ENCODE measurements around the gene ALOX5.

Gene ALOX5

DNA sequence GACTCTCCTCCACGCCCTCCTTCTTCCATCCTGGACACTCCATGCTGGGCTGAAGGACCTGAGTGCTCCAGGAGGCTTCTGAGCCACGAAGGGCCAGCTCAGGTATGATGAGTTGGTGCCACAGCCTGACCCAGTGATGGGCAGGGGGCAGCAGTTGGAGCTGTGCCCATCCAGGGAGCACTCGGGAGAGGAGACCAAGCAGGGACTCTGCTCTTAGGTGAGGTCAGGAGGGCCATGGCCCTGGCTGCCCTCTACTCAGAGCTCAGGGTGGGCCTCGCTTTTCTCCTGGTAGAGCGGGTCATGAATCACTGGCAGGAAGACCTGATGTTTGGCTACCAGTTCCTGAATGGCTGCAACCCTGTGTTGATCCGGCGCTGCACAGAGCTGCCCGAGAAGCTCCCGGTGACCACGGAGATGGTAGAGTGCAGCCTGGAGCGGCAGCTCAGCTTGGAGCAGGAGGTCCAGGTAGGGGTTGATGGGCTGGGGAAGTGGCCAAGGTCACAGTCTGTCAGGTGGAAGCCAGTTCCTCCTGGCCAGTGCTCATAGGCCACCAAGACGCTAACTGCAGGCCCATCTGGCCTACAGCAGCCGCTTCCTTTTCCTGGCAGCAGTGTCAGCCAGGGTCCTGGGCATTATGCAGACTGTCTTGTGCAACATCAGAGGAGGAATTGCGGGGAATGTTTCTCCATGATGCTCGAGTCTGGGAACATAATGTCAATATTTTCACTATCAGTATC is 50.8 kb downstream of the ALOX5 start:
- no peak for DNase-seq (ENCODE audit: low read depth)

DNA sequence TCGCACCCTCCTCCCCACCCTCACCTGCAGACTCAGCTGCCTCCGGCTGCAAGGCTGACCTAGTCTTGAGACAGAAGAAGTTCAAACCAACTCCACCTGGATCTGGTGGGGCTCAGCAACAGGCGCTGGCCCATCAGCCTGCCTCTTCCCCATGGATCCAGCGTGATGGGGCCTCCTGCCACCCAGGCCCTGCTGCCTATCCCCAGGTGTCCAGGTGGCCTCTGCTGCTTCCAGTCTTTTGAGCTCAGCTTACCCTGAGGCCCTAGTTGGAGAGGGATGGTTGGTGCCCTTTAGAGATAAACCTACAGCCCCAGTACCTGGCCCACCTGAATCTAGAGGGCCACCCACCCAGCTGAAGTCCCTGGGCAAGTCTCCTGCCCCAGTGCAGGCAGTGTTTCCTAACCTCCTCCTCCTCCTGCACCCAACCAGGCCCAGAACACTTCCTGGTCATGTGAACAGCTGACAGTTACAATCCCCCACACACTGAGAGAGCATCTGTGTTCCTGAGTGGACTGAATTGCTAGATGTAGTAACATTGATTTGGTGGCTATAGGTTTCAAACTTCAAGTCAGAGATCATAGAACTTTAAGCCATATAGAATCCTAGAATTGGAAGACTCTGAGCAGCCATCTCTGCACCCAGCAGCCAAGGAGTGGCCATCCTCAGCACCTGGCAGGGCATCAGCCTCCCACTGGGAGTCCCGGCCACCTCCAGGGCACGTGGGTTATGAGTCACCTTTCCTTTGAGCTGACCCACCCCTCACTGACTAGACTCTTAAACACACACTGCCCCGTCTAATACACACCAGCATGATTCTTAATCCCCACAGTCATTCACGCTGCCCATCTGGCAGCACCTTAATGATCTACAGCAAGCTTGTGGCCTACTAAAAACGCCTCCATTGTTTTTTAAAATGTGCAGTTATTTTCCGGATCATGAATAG is 51.9 kb downstream of the ALOX5 start:
- no peak for DNase-seq (ENCODE audit: low read depth)

GRCh38 chr10:45427262-45427969 is 53.4 kb downstream of the ALOX5 start:
- no peak for DNase-seq (ENCODE audit: low read depth)

DNA sequence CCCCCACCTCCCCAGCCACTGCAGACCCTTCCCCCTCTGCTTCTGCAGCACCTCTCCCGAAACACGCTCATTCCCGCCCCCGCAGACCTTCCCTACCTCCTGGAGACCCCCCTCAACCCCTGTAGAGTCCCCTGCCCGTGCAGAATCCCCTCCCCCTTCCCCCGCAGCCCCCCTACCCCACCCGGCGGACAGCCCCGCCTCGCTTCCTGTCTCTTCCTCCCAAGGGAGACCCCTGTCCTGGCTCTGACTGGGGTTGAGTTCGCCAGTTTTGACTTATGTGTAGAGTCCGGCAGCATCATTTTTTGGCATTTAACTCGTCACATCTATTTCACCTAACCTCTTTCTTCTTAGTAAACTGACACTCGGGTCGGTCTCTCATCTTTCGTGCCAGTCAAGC is 54.0 kb downstream of the ALOX5 start:
- no peak for DNase-seq (ENCODE audit: low read depth)

GRCh38 chr10:45428611-45429510 is 54.8 kb downstream of the ALOX5 start:
- DNase-seq (ENCODE audit: low read depth) = no peak

- no peak for DNase-seq (ENCODE audit: low read depth)
Observed at GRCh38 chr10:45429790-45430189, 55.8 kb downstream of the ALOX5 start.

DNA sequence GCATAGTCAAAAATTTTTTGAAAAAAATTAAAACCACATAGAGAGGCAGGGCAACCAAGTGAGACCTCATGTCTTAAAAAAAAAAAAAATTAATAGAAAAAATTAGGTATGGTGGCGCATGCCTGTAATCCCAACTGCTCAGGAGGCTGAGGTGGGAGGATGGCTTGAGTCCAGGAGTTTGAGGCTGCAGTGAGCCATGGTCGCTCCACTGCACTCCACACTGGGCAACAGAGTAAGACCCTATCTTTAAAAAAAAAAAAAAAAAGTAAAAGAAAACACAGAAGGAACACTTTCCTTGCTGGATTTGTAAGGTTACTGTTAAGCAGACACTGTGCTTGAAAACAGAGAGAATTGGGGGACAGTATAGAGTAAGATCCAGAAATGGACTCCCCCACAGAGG is 58.1 kb downstream of the ALOX5 start:
- no peak for DNase-seq (ENCODE audit: low read depth)

DNA sequence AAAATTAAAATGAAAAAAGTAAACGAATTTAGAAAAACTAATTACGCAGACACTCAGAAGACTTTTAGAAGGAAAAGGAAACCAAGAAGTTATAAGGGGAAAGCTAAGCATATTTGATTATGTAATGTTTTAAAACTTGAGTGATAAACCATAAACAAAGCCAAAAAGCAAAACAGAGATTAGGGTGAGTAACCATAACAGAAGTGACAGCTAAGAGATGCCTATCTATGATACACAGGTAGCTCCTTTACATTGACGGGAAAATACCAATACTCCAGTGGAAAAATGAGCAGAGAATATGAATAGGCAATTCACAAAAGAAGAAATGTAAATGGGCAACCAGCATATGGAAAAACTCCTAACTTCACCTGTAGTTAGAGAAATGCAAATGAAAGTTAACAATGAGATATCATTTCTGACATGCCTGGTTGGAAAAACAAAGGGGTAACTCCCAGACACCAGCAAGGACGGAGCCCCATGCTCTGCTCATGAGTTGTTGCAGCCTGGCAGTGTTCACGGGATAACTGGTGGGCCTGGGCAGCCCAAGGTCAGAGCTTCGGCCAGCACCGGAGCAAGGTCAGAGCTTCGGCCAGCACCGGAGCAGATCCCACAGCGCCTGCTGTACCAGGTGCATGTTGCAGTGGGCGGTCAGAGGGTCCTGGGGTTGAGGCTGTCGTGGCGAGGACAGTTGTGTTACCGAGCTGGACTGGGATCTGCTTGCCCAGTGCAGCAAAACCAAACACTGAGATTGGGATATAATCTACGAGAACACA is 58.9 kb downstream of the ALOX5 start:
- no peak for DNase-seq (ENCODE audit: low read depth)

DNA sequence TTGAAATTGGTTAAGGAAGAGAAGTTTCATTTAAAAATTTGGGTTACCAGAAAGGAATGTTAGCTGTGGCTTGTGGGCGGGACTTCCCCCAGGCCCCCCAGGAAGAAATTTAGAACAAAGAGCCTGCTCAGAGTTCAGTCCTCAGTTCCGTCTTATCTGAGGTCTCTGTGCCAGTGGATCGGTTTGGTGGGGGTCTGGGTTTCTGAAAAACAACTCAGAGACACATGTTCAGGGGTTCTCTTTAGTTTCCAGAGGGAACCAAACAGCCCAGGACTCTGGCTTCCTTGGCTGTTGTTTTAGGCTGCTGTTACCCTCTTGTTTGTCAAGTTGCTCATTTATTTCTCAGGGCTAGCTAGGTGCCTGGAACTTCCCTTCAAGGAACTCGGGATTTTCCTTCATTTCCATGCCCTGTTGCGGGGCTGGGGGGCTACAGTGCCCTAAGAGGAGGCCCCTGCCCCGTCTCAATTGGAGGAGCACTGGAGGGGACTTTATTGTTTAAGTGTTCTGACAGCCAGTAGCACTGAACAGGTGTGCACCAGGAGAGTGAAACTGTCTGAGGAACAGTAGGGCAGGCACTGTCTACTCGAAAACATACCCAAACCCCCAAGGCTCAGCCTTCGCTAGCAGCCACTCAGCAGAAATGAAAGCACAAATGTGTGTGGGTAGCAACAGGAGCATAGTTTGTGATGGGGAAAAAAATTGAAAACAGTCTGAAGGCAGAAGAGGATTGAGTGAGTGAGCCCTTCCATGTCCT is 59.9 kb downstream of the ALOX5 start:
- DNase-seq (ENCODE audit: low read depth) = no peak

DNA sequence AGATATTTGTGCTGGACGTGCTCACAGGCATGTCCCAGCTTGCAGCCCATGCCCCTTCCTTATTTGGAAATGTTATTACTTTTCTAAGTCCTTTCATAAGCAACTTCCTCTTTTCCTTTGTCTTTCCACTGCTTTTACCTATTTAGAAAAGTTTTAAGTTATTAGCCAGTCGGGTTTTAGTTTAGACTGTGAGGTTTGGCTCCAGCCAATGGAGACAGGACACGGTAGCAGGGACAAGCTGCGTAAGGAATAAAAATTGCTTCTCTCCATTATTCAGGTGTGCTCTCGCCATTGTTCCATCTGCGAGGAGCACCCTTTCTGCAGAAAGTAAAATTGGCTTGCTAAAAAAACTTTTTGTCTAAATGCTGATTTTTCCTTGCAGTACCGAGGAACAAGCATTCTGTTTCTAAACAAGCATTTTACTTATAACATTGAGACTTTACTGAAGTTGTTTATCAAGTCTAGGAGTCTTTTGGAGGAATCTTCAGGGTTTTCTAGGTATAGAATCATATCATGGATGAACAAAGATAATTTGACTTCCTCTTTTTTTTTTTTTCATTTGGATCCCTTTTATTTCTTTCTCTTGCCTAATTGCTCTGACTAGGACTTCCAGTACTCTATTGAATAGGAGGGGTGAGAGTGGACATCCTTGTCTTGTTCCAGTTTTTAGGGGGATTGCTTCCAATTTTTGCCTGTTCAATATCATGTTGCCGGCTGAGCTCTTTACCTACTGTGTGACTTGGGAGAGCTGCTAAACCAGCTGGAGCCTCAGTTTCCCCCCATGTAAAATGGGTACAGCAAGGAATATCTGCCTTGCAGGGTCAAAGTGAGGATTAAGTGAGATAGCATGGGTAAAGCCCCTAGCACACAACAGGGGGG is 63.8 kb downstream of the ALOX5 start:
- DNase-seq (ENCODE audit: low read depth) = no peak

GRCh38 chr10:45438466-45439090 is 64.6 kb downstream of the ALOX5 start:
- DNase-seq (ENCODE audit: low read depth) = no peak

DNA sequence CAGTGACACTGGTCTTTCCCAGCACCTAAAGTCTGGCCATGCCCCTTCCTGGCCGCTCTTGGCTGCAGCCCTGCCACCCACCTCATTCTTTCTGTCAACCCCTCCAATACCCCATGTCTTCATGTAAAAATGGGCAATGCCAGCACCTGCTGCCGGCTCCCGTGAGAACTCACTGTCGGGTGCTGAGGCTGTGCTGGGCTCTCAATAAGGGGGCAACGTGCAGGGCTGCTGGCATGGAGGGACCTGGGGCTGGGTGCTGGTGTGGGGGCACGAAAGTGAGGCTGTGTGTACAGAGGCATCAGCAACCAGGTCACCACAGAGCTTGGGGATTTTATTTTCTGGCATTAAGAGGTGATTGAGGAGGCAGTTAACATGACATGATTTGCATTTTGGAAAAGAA is 65.3 kb downstream of the ALOX5 start:
- no peak for DNase-seq (ENCODE audit: low read depth)

- no peak for DNase-seq (ENCODE audit: low read depth)
Observed at GRCh38 chr10:45439873-45440272, 65.9 kb downstream of the ALOX5 start.

GRCh38 chr10:45440511-45441062 is 66.6 kb downstream of the ALOX5 start:
- DNase-seq (ENCODE audit: low read depth) = no peak

DNA sequence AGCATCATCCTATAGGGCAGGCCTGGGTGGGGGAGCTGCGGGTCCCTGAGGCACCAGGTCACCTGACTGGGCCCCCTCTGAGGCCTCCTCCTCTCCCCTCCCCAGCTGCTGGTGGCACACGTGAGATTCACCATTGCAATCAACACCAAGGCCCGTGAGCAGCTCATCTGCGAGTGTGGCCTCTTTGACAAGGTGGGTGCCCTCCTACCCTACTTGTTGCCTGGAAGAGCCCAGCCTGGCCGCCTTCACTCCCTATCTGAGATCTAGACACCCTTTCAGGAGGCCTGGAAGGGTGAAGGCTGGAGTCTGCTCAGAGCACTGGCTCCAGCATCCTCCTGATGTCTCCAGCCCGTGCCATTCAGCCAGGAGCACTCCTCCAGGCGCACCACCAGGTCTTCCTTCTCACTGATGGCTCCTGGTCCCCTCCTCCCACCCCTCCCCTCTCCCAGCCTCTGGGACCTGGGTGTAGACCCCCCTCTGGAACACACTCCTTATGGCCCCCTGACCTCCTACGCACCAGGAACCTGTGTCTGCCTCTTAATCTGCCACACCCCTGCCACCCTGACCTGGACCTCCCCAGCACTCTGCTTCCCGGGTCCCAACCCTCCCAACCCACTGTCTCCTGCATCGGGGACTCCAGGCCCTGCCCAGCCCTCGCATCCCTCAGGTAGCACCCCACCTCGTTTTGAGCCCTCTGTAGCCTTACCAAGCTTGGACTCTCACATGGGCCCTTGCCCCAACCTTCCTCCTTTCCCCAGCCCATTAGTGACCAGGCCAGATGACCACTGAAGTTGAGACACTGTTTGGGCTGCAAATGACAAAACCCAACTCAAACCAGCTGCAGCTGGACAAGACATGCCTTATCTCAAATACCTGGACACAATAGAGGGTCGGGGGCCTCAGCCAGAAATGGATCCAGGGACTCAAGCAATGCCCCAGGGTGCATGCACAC is 67.5 kb downstream of the ALOX5 start:
- DNase-seq (ENCODE audit: low read depth) = no peak

DNA sequence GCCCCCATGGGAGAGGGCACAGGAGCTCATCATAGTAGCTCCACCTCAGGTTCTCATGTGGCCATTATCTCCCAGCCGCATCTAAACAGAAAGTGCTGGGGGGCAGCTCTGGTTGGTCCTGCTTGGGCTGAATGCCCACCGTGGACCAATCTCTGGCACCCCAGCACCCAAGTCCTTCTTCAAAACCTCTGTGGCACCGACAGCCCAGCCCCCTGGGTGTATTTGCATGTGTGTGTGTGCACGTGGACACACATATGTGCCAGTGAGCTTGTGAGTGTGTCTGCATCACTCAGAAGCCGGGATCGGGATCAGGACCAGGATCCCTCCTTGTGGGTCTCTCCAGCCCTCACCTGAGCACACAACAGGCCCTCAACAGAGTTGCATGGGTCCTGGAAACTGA is 68.2 kb downstream of the ALOX5 start:
- DNase-seq (ENCODE audit: low read depth) = no peak

GRCh38 chr10:45442662-45443061 is 68.6 kb downstream of the ALOX5 start:
- DNase-seq (ENCODE audit: low read depth) = no peak
